GM12878 (cell line): ENCODE data around the gene CFAP74.

Experiments
- GABPA ChIP-seq: IDR thresholded peaks from 2 replicates; pipeline ENCODE4 v1.6.1; 2014; ENCODE audit warnings: antibody characterized with exemption, low read depth, mild to moderate bottlenecking, inconsistent platforms
- SIN3A ChIP-seq: IDR thresholded peaks from 2 replicates; pipeline ENCODE4 v1.6.1; 2012; ENCODE audit warnings: low read depth, low read length, improper control_type of control experiment
- ZNF274 ChIP-seq: IDR thresholded peaks from one replicate; pipeline ENCODE4 v1.8.0; 2011; ENCODE audit not compliant: insufficient read length, insufficient read depth
- TF ChIP-seq, protein P1 (sequence below), 3 experiments: IDR thresholded peaks in 2 of 3; conservative IDR thresholded peaks in 1 of 3; 2 replicates each; pipeline ENCODE4 v1.5.1; 2011; ENCODE audit warnings: low read depth in 3 of 3, low read length in 3 of 3, mild to moderate bottlenecking in 3 of 3, control low read depth in 2 of 3, moderate library complexity in 2 of 3, inconsistent platforms in 1 of 3, mixed read lengths in 1 of 3; ENCODE audit not compliant: control insufficient read depth in 2 of 3, insufficient read depth in 1 of 3; ENCODE audit errors: extremely low read depth in 1 of 3

DNA sequence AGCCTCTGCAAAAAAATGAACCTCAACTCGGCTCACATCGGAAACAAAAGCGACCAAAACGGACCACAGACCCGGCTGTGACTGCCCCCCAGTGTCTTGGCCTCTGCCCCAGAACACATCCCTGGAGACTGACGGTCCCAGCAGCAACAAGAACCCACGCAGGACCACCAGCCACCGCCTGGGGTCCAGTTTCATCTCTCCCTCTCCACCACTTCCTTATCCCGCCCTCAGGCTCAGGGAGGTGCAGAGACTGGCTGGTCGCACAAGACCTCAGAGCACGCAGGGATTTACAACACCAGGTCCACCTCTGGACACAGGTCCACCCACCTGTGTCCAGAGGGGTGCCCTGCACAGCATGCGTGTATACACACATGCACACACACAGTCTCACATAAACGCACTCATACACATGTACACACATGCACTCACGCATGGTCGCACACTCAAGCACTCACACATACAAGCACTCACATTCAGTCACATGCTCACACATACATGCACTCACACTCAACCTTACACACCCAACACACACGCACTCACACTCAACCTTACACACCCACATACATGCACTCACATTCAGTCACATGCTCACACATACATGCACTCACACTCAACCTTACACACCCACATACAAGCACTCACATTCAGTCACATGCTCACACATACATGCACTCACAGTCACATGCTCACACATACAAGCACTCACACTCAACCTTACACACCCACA, 65.9 kb downstream of the CFAP74 start:
- TF ChIP-seq, protein P1, sequence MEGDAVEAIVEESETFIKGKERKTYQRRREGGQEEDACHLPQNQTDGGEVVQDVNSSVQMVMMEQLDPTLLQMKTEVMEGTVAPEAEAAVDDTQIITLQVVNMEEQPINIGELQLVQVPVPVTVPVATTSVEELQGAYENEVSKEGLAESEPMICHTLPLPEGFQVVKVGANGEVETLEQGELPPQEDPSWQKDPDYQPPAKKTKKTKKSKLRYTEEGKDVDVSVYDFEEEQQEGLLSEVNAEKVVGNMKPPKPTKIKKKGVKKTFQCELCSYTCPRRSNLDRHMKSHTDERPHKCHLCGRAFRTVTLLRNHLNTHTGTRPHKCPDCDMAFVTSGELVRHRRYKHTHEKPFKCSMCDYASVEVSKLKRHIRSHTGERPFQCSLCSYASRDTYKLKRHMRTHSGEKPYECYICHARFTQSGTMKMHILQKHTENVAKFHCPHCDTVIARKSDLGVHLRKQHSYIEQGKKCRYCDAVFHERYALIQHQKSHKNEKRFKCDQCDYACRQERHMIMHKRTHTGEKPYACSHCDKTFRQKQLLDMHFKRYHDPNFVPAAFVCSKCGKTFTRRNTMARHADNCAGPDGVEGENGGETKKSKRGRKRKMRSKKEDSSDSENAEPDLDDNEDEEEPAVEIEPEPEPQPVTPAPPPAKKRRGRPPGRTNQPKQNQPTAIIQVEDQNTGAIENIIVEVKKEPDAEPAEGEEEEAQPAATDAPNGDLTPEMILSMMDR (IDR thresholded peaks at IDR 0.05 in 2 of 3, conservative IDR thresholded peaks at IDR 0.05 in 1 of 3; ENCODE audit: control insufficient read depth in 2 of 3, extremely low read depth in 1 of 3, insufficient read depth in 1 of 3, low read depth in 3 of 3, low read length in 3 of 3), result no peak
- TF ChIP-seq GABPA (no peak), SIN3A (no peak), ZNF274 (no peak)
